HG02642 (cell line): Measurements from ENCODE around the gene IGF2R.

Source experiments
- ATAC-seq: cut with Tn5 transposase; IDR thresholded peaks from one replicate; pipeline ENCODE4 v1.9.1; 2021; ENCODE audit warnings: mild to moderate bottlenecking; ENCODE audit not compliant: unreplicated experiment, poor library complexity

Gene IGF2R

GRCh38 chr6:160063771-160064413, 95.0 kb downstream of the IGF2R start:
- no peak for ATAC-seq

- ATAC-seq = no peak
Observed at GRCh38 chr6:160065200-160065599, 96.3 kb downstream of the IGF2R start.

GRCh38 chr6:160067564-160067963, 98.7 kb downstream of the IGF2R start:
- no peak for ATAC-seq

GRCh38 chr6:160068346-160068745, 99.5 kb downstream of the IGF2R start:
- ATAC-seq = no peak

- ATAC-seq = peak; percentile 91
Observed at GRCh38 chr6:160069050-160069454, 100.2 kb downstream of the IGF2R start.

GRCh38 chr6:160069459-160069858, 100.6 kb downstream of the IGF2R start:
- peak; percentile 2 for ATAC-seq

GRCh38 chr6:160070427-160070826, 101.5 kb downstream of the IGF2R start:
- ATAC-seq = no peak

- no peak for ATAC-seq
Observed at GRCh38 chr6:160070831-160071230, 101.9 kb downstream of the IGF2R start.

GRCh38 chr6:160071805-160072690, 103.2 kb downstream of the IGF2R start:
- no peak for ATAC-seq

GRCh38 chr6:160073272-160073671, 104.4 kb downstream of the IGF2R start:
- ATAC-seq = no peak

- peak; percentile 47 for ATAC-seq
Observed at GRCh38 chr6:160076009-160076408, 107.1 kb downstream of the IGF2R start.

GRCh38 chr6:160077024-160077423, 108.1 kb downstream of the IGF2R start:
- ATAC-seq = no peak

- ATAC-seq = no peak
Observed at GRCh38 chr6:160077526-160077925, 108.6 kb downstream of the IGF2R start.

- no peak for ATAC-seq
Observed at GRCh38 chr6:160078883-160079685, 110.2 kb downstream of the IGF2R start.

GRCh38 chr6:160079686-160080043, 110.8 kb downstream of the IGF2R start:
- ATAC-seq = no peak

GRCh38 chr6:160080097-160080496, 111.2 kb downstream of the IGF2R start:
- ATAC-seq = no peak

GRCh38 chr6:160081398-160081797, 112.5 kb downstream of the IGF2R start:
- ATAC-seq = no peak

GRCh38 chr6:160082627-160083026, 113.7 kb downstream of the IGF2R start:
- no peak for ATAC-seq

- no peak for ATAC-seq
Observed at GRCh38 chr6:160084198-160084776, 115.4 kb downstream of the IGF2R start.

GRCh38 chr6:160085226-160085625, 116.3 kb downstream of the IGF2R start:
- no peak for ATAC-seq
